Stomach (tissue), 9 donors: ENCODE results near the gene SPACDR. TPM values are rescaled to one million over a fixed set of nuclear protein-coding genes. Genes with fewer than 3 reads are reported as not detected.

Source experiments
- DNase-seq, 2 donors: peaks; one replicate each; pipeline versions ENCODE4 v3.0.0 to v3.0.0-alpha.2; 2013 to 2019
- H3K27ac ChIP-seq, 5 donors: fragments of 200-600 bp in 4 of 5; sonication (generic) in 4 of 5; one replicate each; pipeline ENCODE4 v1.5.1; 2013 to 2019; ENCODE audit warnings: mild to moderate bottlenecking in 1 of 5, moderate library complexity in 1 of 5
- H3K27me3 ChIP-seq, 3 donors: fragments of 200-600 bp; sonication (generic); one replicate each; pipeline ENCODE4 v1.5.1; 2017 to 2019; ENCODE audit warnings: mixed run types in 1 of 3
- H3K36me3 ChIP-seq, 4 donors: fragments of 200-600 bp; sonication (generic); 1 replicate in 3 of 4; 2 replicates in 1 of 4; pipeline ENCODE4 v1.5.1; 2016 to 2019
- H3K4me1 ChIP-seq, 4 donors: fragments of 200-600 bp; sonication (generic); one replicate each; pipeline ENCODE4 v1.5.1; 2016 to 2019
- H3K4me3 ChIP-seq, 4 donors: fragments of 200-600 bp; sonication (generic) in 3 of 4; one replicate each; pipeline ENCODE4 v1.5.1; 2016 to 2019; ENCODE audit warnings: mild to moderate bottlenecking in 1 of 4
- H3K9me3 ChIP-seq, 4 donors: fragments of 200-600 bp; sonication (generic); one replicate each; pipeline ENCODE4 v1.5.1; 2016 to 2019
- CTCF ChIP-seq, 7 experiments: fragments of 450-650 bp in 4 of 7; fragments of 200-600 bp in 3 of 7; sonication (generic) in 3 of 7; IDR thresholded peaks; one replicate each; pipeline ENCODE4 v1.5.1; 2016 to 2019; ENCODE audit warnings: antibody characterized with exemption in 7 of 7, control low read depth in 2 of 7, mild to moderate bottlenecking in 1 of 7
- EP300 ChIP-seq: sonication (generic); formaldehyde crosslinking; IDR thresholded peaks from one replicate; pipeline ENCODE4 v1.6.1; 2017; ENCODE audit warnings: antibody characterized with exemption
- POLR2A ChIP-seq, 4 donors: fragments of 450-650 bp; IDR thresholded peaks; one replicate each; pipeline ENCODE4 v1.6.1; 2016; ENCODE audit warnings: antibody characterized with exemption in 4 of 4, control low read depth in 2 of 4, mild to moderate bottlenecking in 1 of 4, moderate library complexity in 1 of 4
- POLR2AphosphoS5 ChIP-seq, 3 donors: sonication (generic); formaldehyde crosslinking; IDR thresholded peaks; one replicate each; pipeline ENCODE4 v1.6.1; 2016; ENCODE audit warnings: antibody characterized with exemption in 3 of 3
- WGBS, 5 donors: extraction: QIAGEN DNeasy Blood & Tissue Kit in 3 of 5; methylation state at CpG; one replicate each; pipeline versions ENCODE4 v1.1.5 to v1.1.7; 2013 to 2018; 5-methylcytosine and 5-hydroxymethylcytosine counted together
- intact Hi-C: fragments of 100-400 bp; cut with DNase I; formaldehyde crosslinking; loops from one replicate; pipeline ENCODE4 v1.15.1; 2023; ENCODE audit warnings: low total_unique reads
- polyA plus RNA-seq, 3 donors: library from polyadenylated mRNA; stranded (reverse); fragments of 200-250 nt; gene quantifications; one replicate each; pipeline ENCODE4 v1.2.3, GENCODE V29; 2013
- total RNA-seq, 5 donors: library from RNA; depleted of rRNA; stranded (reverse); fragments of >200 nt; gene quantifications; one replicate each; pipeline versions ENCODE4 v1.1.0 to v1.2.3, GENCODE V29; 2014 to 2016
- donor health status: healthy with polysubstance abuse.
- donor health status: Bipolar disorder and iron deficiency.
- donor health status: healthy.

The SPACDR gene
- total and polyA plus RNA-seq, 8 donors, result 0.65 to 2.3 (median 1.1) TPM; not detected in 5

GRCh38 chr7:100446040-100446439 is 18.0 kb downstream of the SPACDR start:
- Histone ChIP-seq H3K36me3 (no peaks in the 10 kb centered on the region), H3K9me3 (no peaks in the 10 kb centered on the region), H3K27ac (no peak overlapping the region), H3K27me3 (no peaks in the 10 kb centered on the region), H3K4me3 (no peak overlapping the region), H3K4me1 (peaks cover 0 to 24% (median 16%) of the 10 kb centered on the region in 4 donors)
- TF ChIP-seq POLR2A (IDR thresholded peaks at IDR 0.05) (no peak), POLR2AphosphoS5 (IDR thresholded peaks at IDR 0.05) (no peak), CTCF (IDR thresholded peaks at IDR 0.05) (no peak), EP300 (no peak)
- intact Hi-C loops, result no loop called here
- 60 to 80% (median 73%) methylated on average over 2 of the region's 2 CpGs for WGBS, 5 donors
- no peak for DNase-seq

GRCh38 chr7:100444311-100445278 is 19.5 kb downstream of the SPACDR start:
- peaks cover 0 to 10% (median 7%) of the 10 kb centered on the region in 4 donors for H3K4me1 ChIP-seq
- peak in 1 of 2 donors; percentile 78 for DNase-seq
- no peaks in the 10 kb centered on the region for H3K9me3 ChIP-seq
- intact Hi-C loops, result no loop called here
- peak in 1 of 3 donors; percentile 38 for TF ChIP-seq POLR2AphosphoS5 (IDR thresholded peaks at IDR 0.05)
- TF ChIP-seq CTCF (IDR thresholded peaks at IDR 0.05), result no peak
- H3K4me3 ChIP-seq, result no peak overlapping the region
- peak overlapping the region in 4 of 5 donors; percentile 19 to 58 (median 52) for H3K27ac ChIP-seq
- H3K27me3 ChIP-seq, result no peaks in the 10 kb centered on the region
- WGBS, 5 donors, result 41 to 46% (median 46%) methylated on average over 14 of the region's 14 CpGs
- no peaks in the 10 kb centered on the region for H3K36me3 ChIP-seq

- H3K4me3 ChIP-seq, result no peak overlapping the region
- WGBS, 5 donors, result 79 to 93% (median 85%) methylated on average over 9 of the region's 9 CpGs
- peak overlapping the region in 3 of 5 donors; percentile 49 to 58 (median 51) for H3K27ac ChIP-seq
- intact Hi-C loops, result no loop called here
- no peaks in the 10 kb centered on the region for H3K9me3 ChIP-seq
- no peak for DNase-seq
- peaks cover 0 to 9% (median 7%) of the 10 kb centered on the region in 4 donors for H3K4me1 ChIP-seq
- H3K27me3 ChIP-seq, result no peaks in the 10 kb centered on the region
- TF ChIP-seq POLR2A (IDR thresholded peaks at IDR 0.05), result no peak
- no peak for TF ChIP-seq POLR2AphosphoS5 (IDR thresholded peaks at IDR 0.05)
- TF ChIP-seq CTCF (IDR thresholded peaks at IDR 0.05), result no peak
- no peak for TF ChIP-seq EP300
- no peaks in the 10 kb centered on the region for H3K36me3 ChIP-seq
Measured at GRCh38 chr7:100443096-100443840, 20.8 kb downstream of the SPACDR start.
